ENCODE measurements around the gene NAPEPLD. TPM values are rescaled to one million over a fixed set of nuclear protein-coding genes. Genes with fewer than 3 reads are reported as not detected.
"Not testable (repeated sequence)": the region's sequence is repeated elsewhere in the genome, so short reads cannot be mapped to it uniquely, and the experiment has no call there.

Gene NAPEPLD
- total RNA-seq, 6 experiments from 2014 or later, result 3.4 to 5.3 (median 4.4) TPM

- Mint-ChIP-seq H3K4me1 (ENCODE audit: low read depth) (no peaks in the 10 kb centered on the region), H3K36me3 (ENCODE audit: low read depth) (no peaks in the 10 kb centered on the region), H3K9me3 (no peaks in the 10 kb centered on the region), H3K27ac (no peak overlapping the region), H3K27me3 (ENCODE audit: insufficient read depth) (no peaks in the 10 kb centered on the region), H3K4me3 (no peak overlapping the region)
- TF ChIP-seq CTCF (IDR thresholded peaks at IDR 0.05), result no peak; the same call in 1 of the 2 replicates
- no peak for DNase-seq
Measured at GRCh38 chr7:103063895-103064294, 85.0 kb downstream of the NAPEPLD start.

GRCh38 chr7:103059471-103059870, 89.4 kb downstream of the NAPEPLD start:
- DNase-seq, result no peak
- Mint-ChIP-seq H3K36me3 (ENCODE audit: low read depth) (no peaks in the 10 kb centered on the region), H3K9me3 (no peaks in the 10 kb centered on the region), H3K27me3 (ENCODE audit: insufficient read depth) (no peaks in the 10 kb centered on the region), H3K4me1 (ENCODE audit: low read depth) (no peaks in the 10 kb centered on the region), H3K27ac (no peak overlapping the region), H3K4me3 (no peak overlapping the region)
- TF ChIP-seq CTCF (IDR thresholded peaks at IDR 0.05), result no peak

GRCh38 chr7:103058122-103058521, 90.8 kb downstream of the NAPEPLD start:
- no peaks in the 10 kb centered on the region for H3K4me1 Mint-ChIP-seq (ENCODE audit: low read depth)
- no peaks in the 10 kb centered on the region for H3K36me3 Mint-ChIP-seq (ENCODE audit: low read depth)
- DNase-seq, result no peak
- H3K4me3 Mint-ChIP-seq, result no peak overlapping the region
- no peaks in the 10 kb centered on the region for H3K27me3 Mint-ChIP-seq (ENCODE audit: insufficient read depth)
- no peak for TF ChIP-seq CTCF (IDR thresholded peaks at IDR 0.05)
- no peak overlapping the region for H3K27ac Mint-ChIP-seq
- no peaks in the 10 kb centered on the region for H3K9me3 Mint-ChIP-seq

GRCh38 chr7:103056006-103056405, 92.9 kb downstream of the NAPEPLD start:
- not testable (repeated sequence) for H3K4me1 Mint-ChIP-seq (ENCODE audit: low read depth); DNase-seq; H3K9me3 Mint-ChIP-seq; H3K36me3 Mint-ChIP-seq (ENCODE audit: low read depth); H3K27me3 Mint-ChIP-seq (ENCODE audit: insufficient read depth); H3K4me3 Mint-ChIP-seq; H3K27ac Mint-ChIP-seq

- DNase-seq, result no peak
- H3K4me1 Mint-ChIP-seq (ENCODE audit: low read depth), result no peaks in the 10 kb centered on the region
- TF ChIP-seq CTCF (IDR thresholded peaks at IDR 0.05), result no peak
- peaks cover 35% of the 10 kb centered on the region for H3K36me3 Mint-ChIP-seq (ENCODE audit: low read depth)
- no peak overlapping the region for H3K4me3 Mint-ChIP-seq
- H3K27ac Mint-ChIP-seq, result no peak overlapping the region
- peaks cover 1% of the 10 kb centered on the region; the same call in 1 of the 2 replicates for H3K27me3 Mint-ChIP-seq (ENCODE audit: insufficient read depth)
- peaks cover 24% of the 10 kb centered on the region for H3K9me3 Mint-ChIP-seq
Measured at GRCh38 chr7:103051519-103051918, 97.4 kb downstream of the NAPEPLD start.

Other genes starting within 250 kb of the NAPEPLD start
- gene LRRC17, start 236.1 kb downstream of the NAPEPLD start, total RNA-seq (2021; fragmentation: NEBNext Ultra II Directional; extraction: Animal tissue kit (Norgen Biotek cat#: 25700)), result 10 to 100 TPM in 2 of 6 experiments, 1 to 10 TPM in 4; 4.2 to 48.2 (median 4.8) TPM
- under 1 TPM; 0.43 to 0.74 (median 0.56) TPM for gene FBXL13, start 74.3 kb downstream of the NAPEPLD start, total RNA-seq (2021; fragmentation: NEBNext Ultra II Directional; extraction: Animal tissue kit (Norgen Biotek cat#: 25700))
- gene ARMC10, start 74.0 kb downstream of the NAPEPLD start, total RNA-seq (2021; fragmentation: NEBNext Ultra II Directional; extraction: Animal tissue kit (Norgen Biotek cat#: 25700)), result 10 to 100 TPM; 27.3 to 40.9 (median 34.7) TPM
- 10 to 100 TPM; 50.1 to 66.3 (median 57.7) TPM for gene PMPCB, start 148.3 kb upstream of the NAPEPLD start, total RNA-seq (2021; fragmentation: NEBNext Ultra II Directional; extraction: Animal tissue kit (Norgen Biotek cat#: 25700))
- 10 to 100 TPM; 23.9 to 28.2 (median 25.5) TPM for gene DNAJC2, start 195.7 kb upstream of the NAPEPLD start, total RNA-seq (2021; fragmentation: NEBNext Ultra II Directional; extraction: Animal tissue kit (Norgen Biotek cat#: 25700))
- 100 to 1,000 TPM; 170 to 191 (median 183) TPM for gene PSMC2, start 198.5 kb upstream of the NAPEPLD start, total RNA-seq (2021; fragmentation: NEBNext Ultra II Directional; extraction: Animal tissue kit (Norgen Biotek cat#: 25700))